Measurements from ENCODE around the gene MRPL12.

Gene MRPL12

GRCh38 chr17:81740395-81740961, 37.3 kb downstream of the MRPL12 start:
- no peak overlapping the region for H3K27ac Mint-ChIP-seq
- no peaks in the 10 kb centered on the region for H3K9me3 Mint-ChIP-seq
- peaks cover 7% of the 10 kb centered on the region for H3K36me3 Mint-ChIP-seq (ENCODE audit: insufficient read depth)
- H3K27me3 Mint-ChIP-seq: peaks cover 0 to 41% of the 10 kb centered on the region in 2 donors
- no peak overlapping the region for H3K4me3 Mint-ChIP-seq
- H3K4me1 Mint-ChIP-seq (ENCODE audit: low read depth in 2 of 2): peaks cover 3 to 5% of the 10 kb centered on the region in 2 donors
- ATAC-seq (replicated peaks): no peak
- no peak for DNase-seq

- H3K4me3 Mint-ChIP-seq: no peak overlapping the region
- no peak for ATAC-seq (replicated peaks)
Observed at GRCh38 chr17:81741049-81741593, 38.0 kb downstream of the MRPL12 start.

GRCh38 chr17:81741594-81742452, 38.7 kb downstream of the MRPL12 start:
- no peak overlapping the region for H3K4me3 Mint-ChIP-seq
- H3K36me3 Mint-ChIP-seq (ENCODE audit: insufficient read depth): peaks cover 7% of the 10 kb centered on the region
- H3K27me3 Mint-ChIP-seq: peaks cover 0 to 34% of the 10 kb centered on the region in 2 donors
- no peak for DNase-seq
- no peaks in the 10 kb centered on the region for H3K9me3 Mint-ChIP-seq
- no peak for ATAC-seq (replicated peaks)
- H3K4me1 Mint-ChIP-seq (ENCODE audit: low read depth in 2 of 2): peaks cover 0 to 3% of the 10 kb centered on the region in 2 donors
- no peak overlapping the region for H3K27ac Mint-ChIP-seq

More at GRCh38 chr17:81741049-81741593, 38.0 kb downstream of the MRPL12 start:
- peaks cover 7% of the 10 kb centered on the region for H3K36me3 Mint-ChIP-seq (ENCODE audit: insufficient read depth)
- no peak overlapping the region for H3K27ac Mint-ChIP-seq
- DNase-seq: no peak
- peaks cover 0 to 3% of the 10 kb centered on the region in 2 donors for H3K4me1 Mint-ChIP-seq (ENCODE audit: low read depth in 2 of 2)
- H3K9me3 Mint-ChIP-seq: no peaks in the 10 kb centered on the region
- peaks cover 0 to 34% of the 10 kb centered on the region in 2 donors for H3K27me3 Mint-ChIP-seq

Measured in effector memory CD8-positive, alpha-beta T cell (primary cell).